GM21717 (cell line): ENCODE measurements around the gene GNB1L.

Source experiments
- ATAC-seq: cut with Tn5 transposase; IDR thresholded peaks from one replicate; pipeline ENCODE4 v1.9.1; 2021; ENCODE audit warnings: mild to moderate bottlenecking, moderate library complexity; ENCODE audit not compliant: unreplicated experiment

The GNB1L gene

DNA sequence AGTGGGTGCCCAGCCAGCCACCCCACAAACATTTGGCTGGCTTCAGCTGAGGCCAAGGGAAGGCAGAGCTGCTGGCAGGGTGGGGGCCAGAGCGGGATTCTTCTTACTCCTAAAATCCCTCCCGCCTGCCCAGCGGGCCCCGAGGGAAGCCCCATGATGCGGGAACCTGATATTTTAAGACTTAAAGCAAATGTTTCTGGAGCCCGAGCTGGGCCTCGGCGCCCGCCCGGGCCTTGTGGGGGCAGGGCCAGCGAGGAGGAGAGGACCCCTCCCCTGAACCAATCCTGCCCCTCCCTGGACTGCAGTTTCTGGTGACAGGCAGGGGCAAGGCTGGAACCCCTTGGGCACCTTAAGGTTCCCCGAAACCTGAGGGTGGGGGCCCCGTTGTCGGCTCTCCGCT lies 114.1 kb downstream of the GNB1L start:
- ATAC-seq: no peak

DNA sequence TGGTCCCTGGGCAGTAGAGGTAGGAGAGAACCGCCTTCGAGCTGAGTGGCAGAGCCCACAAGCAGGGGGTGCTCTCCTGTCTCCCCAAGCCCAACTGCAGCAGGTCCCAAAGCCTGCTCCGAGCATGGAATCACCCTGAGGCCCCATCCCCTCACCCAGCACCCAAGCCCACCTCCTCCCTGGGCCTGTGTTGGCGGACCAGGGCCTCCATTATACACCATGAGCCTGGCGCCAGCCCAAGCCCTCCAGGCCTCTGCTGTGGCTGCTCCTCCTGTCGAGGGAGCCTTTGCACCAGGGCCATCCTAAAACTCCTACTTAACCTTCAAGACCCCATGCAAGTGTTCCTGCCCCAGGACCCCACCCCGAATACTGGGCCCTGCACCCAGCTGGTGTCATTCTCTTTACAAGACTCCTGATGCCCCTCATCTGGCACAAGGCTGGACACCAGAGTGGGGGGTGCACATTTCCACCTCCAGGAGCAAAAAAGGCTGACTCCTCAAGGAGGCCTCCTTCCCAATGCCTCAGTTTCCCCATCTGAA lies 114.7 kb downstream of the GNB1L start:
- ATAC-seq: no peak

DNA sequence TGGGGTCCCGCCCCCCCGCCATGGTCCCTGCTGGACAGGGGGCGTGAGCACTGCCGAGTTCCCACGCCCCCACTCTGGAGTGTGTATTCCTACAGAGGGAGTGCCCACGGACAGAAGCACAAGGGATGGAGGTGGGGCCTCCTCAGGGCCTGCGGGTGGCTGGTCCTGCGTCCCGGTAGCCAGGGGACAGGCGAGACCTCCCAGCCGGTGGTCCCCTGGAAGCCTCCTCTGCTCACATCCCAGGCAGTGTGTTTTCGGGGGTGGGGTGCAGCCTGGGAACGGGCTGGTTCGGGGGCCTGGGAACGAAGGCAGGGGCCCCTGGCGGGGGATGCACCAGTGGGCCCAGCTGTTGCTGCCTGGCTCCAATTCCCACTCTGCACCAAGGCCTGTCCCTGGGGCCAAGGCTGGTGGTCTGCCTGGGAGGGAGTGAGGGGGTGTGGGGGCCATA lies 115.2 kb downstream of the GNB1L start:
- ATAC-seq: no peak

DNA sequence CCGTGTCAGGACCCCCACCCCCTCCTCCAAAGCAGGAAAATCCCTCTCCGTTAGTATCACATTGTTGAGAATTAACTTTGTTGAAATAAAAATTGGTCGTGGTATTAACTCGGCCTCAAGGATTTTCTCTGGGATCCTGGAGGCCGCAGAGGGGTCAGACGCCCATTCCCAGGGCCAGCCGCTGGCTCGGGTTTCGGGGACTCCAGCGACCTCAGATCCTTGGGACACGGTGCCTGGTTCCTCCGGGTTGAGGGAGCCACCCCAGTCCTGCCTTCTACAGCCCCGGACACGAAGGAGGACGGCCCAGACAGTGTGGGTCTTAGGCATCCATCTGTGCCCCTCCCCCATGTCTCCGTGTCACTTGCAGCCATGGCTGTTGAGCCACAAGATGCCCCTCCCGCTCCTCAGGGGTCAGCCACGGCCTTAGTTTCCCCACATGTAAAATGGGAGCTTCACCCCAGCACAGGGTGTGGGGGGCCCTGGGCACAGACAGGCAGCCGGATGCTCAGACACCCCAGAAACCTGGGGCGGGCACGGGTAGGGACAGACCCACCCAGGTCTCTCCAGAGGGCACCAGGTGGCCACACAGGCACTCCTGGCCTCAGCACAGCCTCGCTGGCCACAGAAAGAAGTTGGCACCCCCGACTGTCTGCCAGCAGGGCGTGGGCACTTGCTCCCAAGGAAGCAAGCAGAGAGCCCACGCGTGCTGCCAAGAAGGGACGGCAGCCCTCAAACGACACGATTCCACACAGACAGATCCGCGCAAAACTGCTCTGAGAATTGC lies 115.8 kb downstream of the GNB1L start:
- ATAC-seq: no peak

DNA sequence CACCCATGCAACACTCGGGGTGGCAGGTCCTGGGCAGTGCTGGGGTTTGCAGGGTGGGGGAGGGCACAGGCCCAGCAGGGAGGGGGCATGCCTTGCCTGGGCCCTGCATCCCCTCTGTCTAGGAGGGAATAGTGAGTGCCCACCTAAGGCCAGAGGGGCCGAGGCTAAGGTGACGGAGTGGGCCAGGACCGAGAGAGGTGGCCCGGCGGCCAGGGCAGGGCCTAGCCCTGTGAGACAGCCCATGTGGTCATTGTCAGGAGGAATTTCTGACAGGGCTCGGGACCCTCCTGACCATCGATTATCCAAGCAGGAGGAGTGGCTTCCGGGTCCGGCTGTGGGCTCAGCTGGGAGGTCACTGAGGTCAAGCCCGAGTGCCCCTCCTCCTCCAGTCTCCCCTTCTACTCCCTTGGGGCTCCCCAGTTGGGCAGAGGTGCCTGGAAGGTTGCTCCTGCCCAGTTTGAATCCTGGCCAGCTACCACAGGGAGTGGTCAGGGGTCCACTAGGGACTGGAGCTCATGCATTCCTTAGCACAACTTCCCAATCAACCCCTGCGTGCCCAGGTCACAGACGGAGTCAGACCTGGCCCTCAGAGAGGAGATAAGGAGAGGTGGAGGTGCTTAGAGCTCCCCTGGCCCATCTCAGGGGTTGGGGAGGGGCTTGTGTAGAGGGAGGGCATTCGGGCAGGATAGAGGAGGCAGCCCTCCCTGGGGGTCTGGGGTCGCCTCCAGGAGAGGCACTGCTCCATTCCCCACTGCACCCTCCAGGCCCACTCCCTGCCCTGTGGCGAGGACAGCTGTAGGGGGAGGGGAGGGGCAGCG lies 116.6 kb downstream of the GNB1L start:
- ATAC-seq: no peak

DNA sequence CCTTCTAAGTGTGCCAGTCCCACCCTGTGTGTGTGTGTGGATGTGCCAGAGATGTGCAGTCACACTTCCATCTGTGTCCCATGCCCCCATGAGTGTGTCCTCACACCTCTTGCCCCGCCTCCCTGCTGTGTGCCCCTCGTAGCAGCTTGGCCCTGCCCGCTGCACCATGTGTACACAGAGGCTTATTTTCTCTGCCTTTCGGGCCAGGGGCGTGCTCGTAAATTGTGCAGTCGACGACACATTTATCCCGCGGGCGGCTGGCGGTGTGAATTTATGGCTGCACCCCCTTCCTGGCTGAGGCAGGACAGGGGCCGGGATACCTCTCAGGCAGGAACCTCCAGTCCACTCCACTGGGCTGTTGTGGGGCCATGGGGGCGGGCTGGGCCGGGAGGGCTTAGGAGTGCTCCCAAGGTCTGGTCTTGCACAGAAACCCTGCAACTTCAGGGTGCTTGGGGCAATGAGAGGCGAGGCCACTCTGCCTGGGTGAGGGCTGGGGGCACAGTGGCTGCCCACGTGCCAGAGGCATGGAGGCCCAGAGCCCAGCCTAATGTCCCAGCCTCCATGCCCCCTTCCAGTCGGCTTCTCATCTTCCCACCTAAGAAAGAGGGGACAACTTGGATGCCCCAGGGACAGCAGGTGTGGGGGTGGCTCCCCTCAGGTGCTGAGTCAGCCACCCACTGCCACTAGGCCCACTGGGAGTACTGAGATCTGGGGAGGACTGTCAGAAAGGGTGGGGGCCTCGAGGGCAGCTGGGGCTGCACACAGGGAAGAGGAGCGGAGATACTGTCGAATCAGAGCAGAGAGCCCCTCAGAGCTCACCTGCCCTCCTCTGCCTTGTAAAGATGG lies 118.8 kb downstream of the GNB1L start:
- ATAC-seq: no peak

DNA sequence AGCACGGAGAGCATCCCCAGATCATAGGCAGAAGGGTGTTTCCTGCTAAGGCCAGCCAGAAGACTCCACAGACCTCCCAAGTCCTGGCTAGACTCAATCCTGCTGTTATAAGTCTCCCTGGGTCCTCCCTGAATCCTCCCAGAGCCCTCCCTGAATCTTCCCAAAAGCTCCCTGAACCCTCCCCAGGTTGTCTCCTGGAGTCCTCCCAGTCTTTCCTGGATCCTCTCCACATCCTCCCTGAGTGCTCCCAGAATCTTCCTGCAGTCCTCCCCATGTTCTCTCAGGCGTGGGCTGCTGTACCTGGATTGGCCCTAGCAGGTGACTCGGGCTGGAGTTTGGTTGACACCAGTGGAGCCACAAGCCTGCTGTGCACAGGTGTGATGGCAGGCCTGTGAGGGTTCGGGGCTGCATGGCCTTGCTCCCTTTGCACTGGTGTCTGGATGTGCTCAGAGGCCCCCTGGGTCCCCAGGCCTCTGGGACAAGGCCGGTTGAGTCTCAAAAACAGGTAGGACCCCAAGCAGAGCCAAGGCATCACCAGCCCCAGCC lies 119.8 kb downstream of the GNB1L start:
- ATAC-seq: no peak

DNA sequence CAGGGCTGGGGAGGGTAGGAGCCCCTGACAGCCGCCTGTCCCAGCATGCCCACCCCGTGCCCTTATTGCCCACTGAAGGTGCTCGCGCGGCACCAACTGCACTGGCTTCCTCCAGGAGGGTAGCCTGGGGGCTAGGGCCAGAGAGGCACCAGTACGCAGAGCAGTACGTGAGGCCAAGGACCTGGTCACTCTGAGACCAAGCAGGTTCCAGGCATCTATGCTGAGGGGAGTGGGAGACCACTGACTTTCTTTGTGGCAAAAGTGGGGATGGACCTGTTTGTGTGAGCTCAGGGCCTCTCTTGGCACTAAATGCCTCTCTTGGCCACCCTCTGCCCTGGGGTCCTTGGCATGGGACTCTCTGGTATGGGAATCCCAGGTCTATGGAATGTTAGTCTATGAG lies 120.5 kb downstream of the GNB1L start:
- no peak for ATAC-seq

DNA sequence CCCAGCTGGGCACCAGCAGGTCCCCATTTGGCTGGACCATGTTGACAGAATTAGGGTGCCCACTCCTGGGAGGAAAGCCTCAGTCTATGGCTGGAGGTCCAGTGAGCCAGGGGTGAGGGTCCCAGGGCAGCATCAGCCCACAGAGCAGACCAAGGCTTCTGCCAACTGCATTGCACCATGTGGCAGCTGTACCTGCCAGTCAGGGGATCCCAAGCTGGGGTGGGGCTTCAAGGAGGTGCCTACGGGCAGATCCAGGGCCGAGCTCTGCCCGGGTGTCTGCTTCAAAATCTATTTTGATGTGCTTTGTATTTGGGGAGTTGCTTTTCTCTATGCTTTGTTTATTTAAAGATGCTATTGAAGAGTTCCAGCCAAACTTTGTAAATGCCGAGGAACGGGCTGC lies 120.9 kb downstream of the GNB1L start:
- no peak for ATAC-seq
